ENCODE measurements around the gene CALN1. TPM values are rescaled to one million over a fixed set of nuclear protein-coding genes. Genes with fewer than 3 reads are reported as not detected.

Gene CALN1
- total and polyA plus RNA-seq, 2 experiments from 2014 or later, result 7.6 to 14.5 TPM

DNA sequence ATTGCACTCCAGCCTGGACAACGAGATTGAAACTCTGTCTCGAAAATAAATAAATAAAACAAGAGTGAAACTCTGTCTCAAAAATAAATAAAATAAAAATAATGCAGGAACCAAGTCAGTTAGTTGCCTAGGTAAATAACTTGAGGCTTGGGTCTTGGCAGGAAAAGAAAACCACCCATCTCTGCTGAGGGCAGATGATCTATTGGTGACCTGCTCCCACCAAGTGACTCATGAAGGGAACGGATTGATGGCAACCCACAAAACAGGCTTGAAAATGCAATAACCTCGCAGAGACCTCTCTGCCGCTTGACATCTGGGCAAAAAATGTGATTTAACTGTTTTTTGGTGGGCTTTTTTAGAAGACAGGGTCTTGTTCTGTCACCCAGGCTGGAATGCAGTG is 86.6 kb downstream of the CALN1 start:
- no peak overlapping the region for H3K27ac ChIP-seq (ENCODE audit: low read depth)
- H3K9me2 ChIP-seq (ENCODE audit: insufficient read depth), result no peaks in the 10 kb centered on the region
- no peaks in the 10 kb centered on the region for H3K4me1 ChIP-seq (ENCODE audit: insufficient read depth)
- H3K27ac Mint-ChIP-seq, result no peak overlapping the region
- H3K4me3 ChIP-seq, result no peak overlapping the region
- peaks cover 4% of the 10 kb centered on the region; the same call in 1 of the 3 replicates for H3K9me3 Mint-ChIP-seq
- no peak for DNase-seq (ENCODE audit: low spot score)
- no peaks in the 10 kb centered on the region for H3K36me3 ChIP-seq (ENCODE audit: insufficient read depth)
- H2AFZ ChIP-seq, result no peak overlapping the region
- H3K36me3 Mint-ChIP-seq (ENCODE audit: low read depth), result peaks cover 20% of the 10 kb centered on the region
- peaks cover 55% of the 10 kb centered on the region for H3K79me2 ChIP-seq (replicated peaks; ENCODE audit: insufficient read depth)
- no peak for ATAC-seq
- H3K27me3 Mint-ChIP-seq (ENCODE audit: insufficient read depth, low read depth, poor library complexity), result peaks cover 2% of the 10 kb centered on the region
- H3K4me2 ChIP-seq, result no peak overlapping the region
- no peaks in the 10 kb centered on the region for H3K4me1 Mint-ChIP-seq
- H3K4me3 Mint-ChIP-seq, result no peak overlapping the region
- peaks cover 3% of the 10 kb centered on the region for H4K20me1 ChIP-seq (replicated peaks; ENCODE audit: insufficient read depth)
- no peaks in the 10 kb centered on the region for H3F3A ChIP-seq (replicated peaks; ENCODE audit: low read depth)
- H3K27me3 ChIP-seq (ENCODE audit: insufficient read depth), result no peaks in the 10 kb centered on the region
- TF ChIP-seq ZNF114 (CRISPR knock-in tag; IDR thresholded peaks at IDR 0.05) (no peak), STAT1 (IDR thresholded peaks at IDR 0.05; ENCODE audit: unreplicated experiment) (no peak), EZH2 (IDR thresholded peaks at IDR 0.05; ENCODE audit: low read depth, unreplicated experiment) (no peak), EZH2phosphoT487 (IDR thresholded peaks at IDR 0.05; ENCODE audit: unreplicated experiment) (no peak)

DNA sequence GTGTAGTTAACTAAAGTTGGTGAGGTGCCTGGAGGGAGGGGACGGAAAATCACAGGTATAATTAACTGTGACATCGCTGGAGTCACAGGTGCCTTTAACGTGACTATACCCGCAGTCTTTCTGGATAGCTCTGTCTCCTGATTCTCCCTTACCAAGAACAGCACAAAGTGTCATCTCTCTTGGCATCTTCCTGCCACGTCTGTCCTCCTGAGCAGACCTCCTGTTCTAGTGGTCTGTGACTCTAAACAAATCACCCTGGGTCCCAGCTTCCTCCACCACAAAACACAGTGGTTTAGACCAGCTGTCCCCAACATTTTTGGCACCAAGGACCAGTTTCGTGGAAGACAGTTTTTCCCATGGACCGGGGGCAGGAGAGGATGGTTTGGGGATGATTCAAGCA is 90.5 kb downstream of the CALN1 start:
- Histone ChIP-seq H3F3A (replicated peaks; ENCODE audit: low read depth) (no peaks in the 10 kb centered on the region), H3K27me3 (ENCODE audit: insufficient read depth) (no peaks in the 10 kb centered on the region), H3K9me2 (ENCODE audit: insufficient read depth) (no peaks in the 10 kb centered on the region), H3K4me3 (no peak overlapping the region), H3K4me1 (ENCODE audit: insufficient read depth) (no peaks in the 10 kb centered on the region), H3K4me2 (no peak overlapping the region), H3K27ac (ENCODE audit: low read depth) (no peak overlapping the region), H3K79me2 (replicated peaks; ENCODE audit: insufficient read depth) (peaks cover 45% of the 10 kb centered on the region), H4K20me1 (replicated peaks; ENCODE audit: insufficient read depth) (peaks cover 3% of the 10 kb centered on the region), H2AFZ (no peak overlapping the region), H3K36me3 (ENCODE audit: insufficient read depth) (no peaks in the 10 kb centered on the region)
- Mint-ChIP-seq H3K9me3 (peaks cover 14% of the 10 kb centered on the region; the same call in 2 of the 3 replicates), H3K36me3 (ENCODE audit: low read depth) (peaks cover 29% of the 10 kb centered on the region), H3K4me1 (peaks cover 10% of the 10 kb centered on the region), H3K4me3 (no peak overlapping the region), H3K27me3 (ENCODE audit: insufficient read depth, low read depth, poor library complexity) (peaks cover 4% of the 10 kb centered on the region), H3K27ac (no peak overlapping the region)
- DNase-seq (ENCODE audit: low spot score) (no peak), ATAC-seq (no peak)
- no peak for TF ChIP-seq CREB1 (CRISPR knock-in tag; IDR thresholded peaks at IDR 0.05; ENCODE audit: low read depth)
- no peak for TF ChIP-seq ZNF331 (CRISPR knock-in tag; IDR thresholded peaks at IDR 0.05; ENCODE audit: low read depth)
- TF ChIP-seq JUNB (IDR thresholded peaks at IDR 0.05; ENCODE audit: unreplicated experiment), result no peak
- TF ChIP-seq EZH2 (IDR thresholded peaks at IDR 0.05; ENCODE audit: low read depth, unreplicated experiment), result no peak
- TF ChIP-seq, protein P1, sequence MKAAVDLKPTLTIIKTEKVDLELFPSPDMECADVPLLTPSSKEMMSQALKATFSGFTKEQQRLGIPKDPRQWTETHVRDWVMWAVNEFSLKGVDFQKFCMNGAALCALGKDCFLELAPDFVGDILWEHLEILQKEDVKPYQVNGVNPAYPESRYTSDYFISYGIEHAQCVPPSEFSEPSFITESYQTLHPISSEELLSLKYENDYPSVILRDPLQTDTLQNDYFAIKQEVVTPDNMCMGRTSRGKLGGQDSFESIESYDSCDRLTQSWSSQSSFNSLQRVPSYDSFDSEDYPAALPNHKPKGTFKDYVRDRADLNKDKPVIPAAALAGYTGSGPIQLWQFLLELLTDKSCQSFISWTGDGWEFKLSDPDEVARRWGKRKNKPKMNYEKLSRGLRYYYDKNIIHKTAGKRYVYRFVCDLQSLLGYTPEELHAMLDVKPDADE (IDR thresholded peaks at IDR 0.05), result no peak
- no peak for TF ChIP-seq POLR2AphosphoS5 (IDR thresholded peaks at IDR 0.05; ENCODE audit: low read depth)
- no peak for TF ChIP-seq EZH2phosphoT487 (IDR thresholded peaks at IDR 0.05; ENCODE audit: unreplicated experiment)
- no peak for TF ChIP-seq STAT1 (IDR thresholded peaks at IDR 0.05; ENCODE audit: unreplicated experiment)
- no peak for TF ChIP-seq ZNF114 (CRISPR knock-in tag; IDR thresholded peaks at IDR 0.05)
- TF ChIP-seq, protein P2, sequence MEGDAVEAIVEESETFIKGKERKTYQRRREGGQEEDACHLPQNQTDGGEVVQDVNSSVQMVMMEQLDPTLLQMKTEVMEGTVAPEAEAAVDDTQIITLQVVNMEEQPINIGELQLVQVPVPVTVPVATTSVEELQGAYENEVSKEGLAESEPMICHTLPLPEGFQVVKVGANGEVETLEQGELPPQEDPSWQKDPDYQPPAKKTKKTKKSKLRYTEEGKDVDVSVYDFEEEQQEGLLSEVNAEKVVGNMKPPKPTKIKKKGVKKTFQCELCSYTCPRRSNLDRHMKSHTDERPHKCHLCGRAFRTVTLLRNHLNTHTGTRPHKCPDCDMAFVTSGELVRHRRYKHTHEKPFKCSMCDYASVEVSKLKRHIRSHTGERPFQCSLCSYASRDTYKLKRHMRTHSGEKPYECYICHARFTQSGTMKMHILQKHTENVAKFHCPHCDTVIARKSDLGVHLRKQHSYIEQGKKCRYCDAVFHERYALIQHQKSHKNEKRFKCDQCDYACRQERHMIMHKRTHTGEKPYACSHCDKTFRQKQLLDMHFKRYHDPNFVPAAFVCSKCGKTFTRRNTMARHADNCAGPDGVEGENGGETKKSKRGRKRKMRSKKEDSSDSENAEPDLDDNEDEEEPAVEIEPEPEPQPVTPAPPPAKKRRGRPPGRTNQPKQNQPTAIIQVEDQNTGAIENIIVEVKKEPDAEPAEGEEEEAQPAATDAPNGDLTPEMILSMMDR (conservative IDR thresholded peaks at IDR 0.05; ENCODE audit: low read depth in 2 of 2), result no peak
- no peak for TF ChIP-seq NANOG (IDR thresholded peaks at IDR 0.05; ENCODE audit: borderline replicate concordance)
- TF ChIP-seq, protein P3, sequence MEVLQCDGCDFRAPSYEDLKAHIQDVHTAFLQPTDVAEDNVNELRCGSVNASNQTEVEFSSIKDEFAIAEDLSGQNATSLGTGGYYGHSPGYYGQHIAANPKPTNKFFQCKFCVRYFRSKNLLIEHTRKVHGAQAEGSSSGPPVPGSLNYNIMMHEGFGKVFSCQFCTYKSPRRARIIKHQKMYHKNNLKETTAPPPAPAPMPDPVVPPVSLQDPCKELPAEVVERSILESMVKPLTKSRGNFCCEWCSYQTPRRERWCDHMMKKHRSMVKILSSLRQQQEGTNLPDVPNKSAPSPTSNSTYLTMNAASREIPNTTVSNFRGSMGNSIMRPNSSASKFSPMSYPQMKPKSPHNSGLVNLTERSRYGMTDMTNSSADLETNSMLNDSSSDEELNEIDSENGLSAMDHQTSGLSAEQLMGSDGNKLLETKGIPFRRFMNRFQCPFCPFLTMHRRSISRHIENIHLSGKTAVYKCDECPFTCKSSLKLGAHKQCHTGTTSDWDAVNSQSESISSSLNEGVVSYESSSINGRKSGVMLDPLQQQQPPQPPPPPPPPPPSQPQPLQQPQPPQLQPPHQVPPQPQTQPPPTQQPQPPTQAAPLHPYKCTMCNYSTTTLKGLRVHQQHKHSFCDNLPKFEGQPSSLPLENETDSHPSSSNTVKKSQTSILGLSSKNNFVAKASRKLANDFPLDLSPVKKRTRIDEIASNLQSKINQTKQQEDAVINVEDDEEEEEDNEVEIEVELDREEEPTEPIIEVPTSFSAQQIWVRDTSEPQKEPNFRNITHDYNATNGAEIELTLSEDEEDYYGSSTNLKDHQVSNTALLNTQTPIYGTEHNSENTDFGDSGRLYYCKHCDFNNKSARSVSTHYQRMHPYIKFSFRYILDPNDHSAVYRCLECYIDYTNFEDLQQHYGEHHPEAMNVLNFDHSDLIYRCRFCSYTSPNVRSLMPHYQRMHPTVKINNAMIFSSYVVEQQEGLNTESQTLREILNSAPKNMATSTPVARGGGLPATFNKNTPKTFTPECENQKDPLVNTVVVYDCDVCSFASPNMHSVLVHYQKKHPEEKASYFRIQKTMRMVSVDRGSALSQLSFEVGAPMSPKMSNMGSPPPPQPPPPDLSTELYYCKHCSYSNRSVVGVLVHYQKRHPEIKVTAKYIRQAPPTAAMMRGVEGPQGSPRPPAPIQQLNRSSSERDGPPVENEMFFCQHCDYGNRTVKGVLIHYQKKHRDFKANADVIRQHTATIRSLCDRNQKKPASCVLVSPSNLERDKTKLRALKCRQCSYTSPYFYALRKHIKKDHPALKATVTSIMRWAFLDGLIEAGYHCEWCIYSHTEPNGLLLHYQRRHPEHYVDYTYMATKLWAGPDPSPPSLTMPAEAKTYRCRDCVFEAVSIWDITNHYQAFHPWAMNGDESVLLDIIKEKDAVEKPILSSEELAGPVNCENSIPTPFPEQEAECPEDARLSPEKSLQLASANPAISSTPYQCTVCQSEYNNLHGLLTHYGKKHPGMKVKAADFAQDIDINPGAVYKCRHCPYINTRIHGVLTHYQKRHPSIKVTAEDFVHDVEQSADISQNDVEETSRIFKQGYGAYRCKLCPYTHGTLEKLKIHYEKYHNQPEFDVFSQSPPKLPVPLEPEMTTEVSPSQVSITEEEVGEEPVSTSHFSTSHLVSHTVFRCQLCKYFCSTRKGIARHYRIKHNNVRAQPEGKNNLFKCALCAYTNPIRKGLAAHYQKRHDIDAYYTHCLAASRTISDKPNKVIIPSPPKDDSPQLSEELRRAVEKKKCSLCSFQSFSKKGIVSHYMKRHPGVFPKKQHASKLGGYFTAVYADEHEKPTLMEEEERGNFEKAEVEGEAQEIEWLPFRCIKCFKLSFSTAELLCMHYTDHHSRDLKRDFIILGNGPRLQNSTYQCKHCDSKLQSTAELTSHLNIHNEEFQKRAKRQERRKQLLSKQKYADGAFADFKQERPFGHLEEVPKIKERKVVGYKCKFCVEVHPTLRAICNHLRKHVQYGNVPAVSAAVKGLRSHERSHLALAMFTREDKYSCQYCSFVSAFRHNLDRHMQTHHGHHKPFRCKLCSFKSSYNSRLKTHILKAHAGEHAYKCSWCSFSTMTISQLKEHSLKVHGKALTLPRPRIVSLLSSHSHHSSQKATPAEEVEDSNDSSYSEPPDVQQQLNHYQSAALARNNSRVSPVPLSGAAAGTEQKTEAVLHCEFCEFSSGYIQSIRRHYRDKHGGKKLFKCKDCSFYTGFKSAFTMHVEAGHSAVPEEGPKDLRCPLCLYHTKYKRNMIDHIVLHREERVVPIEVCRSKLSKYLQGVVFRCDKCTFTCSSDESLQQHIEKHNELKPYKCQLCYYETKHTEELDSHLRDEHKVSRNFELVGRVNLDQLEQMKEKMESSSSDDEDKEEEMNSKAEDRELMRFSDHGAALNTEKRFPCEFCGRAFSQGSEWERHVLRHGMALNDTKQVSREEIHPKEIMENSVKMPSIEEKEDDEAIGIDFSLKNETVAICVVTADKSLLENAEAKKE (CRISPR knock-in tag; IDR thresholded peaks at IDR 0.05), result no peak

Data from GM23338 (cell line).